Stomach (tissue), 9 donors: ENCODE data around the gene LARGE1. TPM values are rescaled to one million over a fixed set of nuclear protein-coding genes. Genes with fewer than 3 reads are reported as not detected.

ENCODE experiments used
- DNase-seq, 2 donors: peaks; one replicate each; pipeline versions ENCODE4 v3.0.0 to v3.0.0-alpha.2; 2013 to 2019
- H3K27ac ChIP-seq, 5 donors: fragments of 200-600 bp in 4 of 5; sonication (generic) in 4 of 5; one replicate each; pipeline ENCODE4 v1.5.1; 2013 to 2019; ENCODE audit warnings: mild to moderate bottlenecking in 1 of 5, moderate library complexity in 1 of 5
- H3K27me3 ChIP-seq, 3 donors: fragments of 200-600 bp; sonication (generic); one replicate each; pipeline ENCODE4 v1.5.1; 2017 to 2019; ENCODE audit warnings: mixed run types in 1 of 3
- H3K36me3 ChIP-seq, 4 donors: fragments of 200-600 bp; sonication (generic); 1 replicate in 3 of 4; 2 replicates in 1 of 4; pipeline ENCODE4 v1.5.1; 2016 to 2019
- H3K4me1 ChIP-seq, 4 donors: fragments of 200-600 bp; sonication (generic); one replicate each; pipeline ENCODE4 v1.5.1; 2016 to 2019
- H3K4me3 ChIP-seq, 4 donors: fragments of 200-600 bp; sonication (generic) in 3 of 4; one replicate each; pipeline ENCODE4 v1.5.1; 2016 to 2019; ENCODE audit warnings: mild to moderate bottlenecking in 1 of 4
- H3K9me3 ChIP-seq, 4 donors: fragments of 200-600 bp; sonication (generic); one replicate each; pipeline ENCODE4 v1.5.1; 2016 to 2019
- CTCF ChIP-seq, 7 experiments: fragments of 450-650 bp in 4 of 7; fragments of 200-600 bp in 3 of 7; sonication (generic) in 3 of 7; IDR thresholded peaks; one replicate each; pipeline ENCODE4 v1.5.1; 2016 to 2019; ENCODE audit warnings: antibody characterized with exemption in 7 of 7, control low read depth in 2 of 7, mild to moderate bottlenecking in 1 of 7
- EP300 ChIP-seq: sonication (generic); formaldehyde crosslinking; IDR thresholded peaks from one replicate; pipeline ENCODE4 v1.6.1; 2017; ENCODE audit warnings: antibody characterized with exemption
- POLR2A ChIP-seq, 4 donors: fragments of 450-650 bp; IDR thresholded peaks; one replicate each; pipeline ENCODE4 v1.6.1; 2016; ENCODE audit warnings: antibody characterized with exemption in 4 of 4, control low read depth in 2 of 4, mild to moderate bottlenecking in 1 of 4, moderate library complexity in 1 of 4
- POLR2AphosphoS5 ChIP-seq, 3 donors: sonication (generic); formaldehyde crosslinking; IDR thresholded peaks; one replicate each; pipeline ENCODE4 v1.6.1; 2016; ENCODE audit warnings: antibody characterized with exemption in 3 of 3
- WGBS, 5 donors: extraction: QIAGEN DNeasy Blood & Tissue Kit in 3 of 5; methylation state at CpG; one replicate each; pipeline versions ENCODE4 v1.1.5 to v1.1.7; 2013 to 2018; 5-methylcytosine and 5-hydroxymethylcytosine counted together
- intact Hi-C: fragments of 100-400 bp; cut with DNase I; formaldehyde crosslinking; loops from one replicate; pipeline ENCODE4 v1.15.1; 2023; ENCODE audit warnings: low total_unique reads
- polyA plus RNA-seq, 3 donors: library from polyadenylated mRNA; stranded (reverse); fragments of 200-250 nt; gene quantifications; one replicate each; pipeline ENCODE4 v1.2.3, GENCODE V29; 2013
- total RNA-seq, 5 donors: library from RNA; depleted of rRNA; stranded (reverse); fragments of >200 nt; gene quantifications; one replicate each; pipeline versions ENCODE4 v1.1.0 to v1.2.3, GENCODE V29; 2014 to 2016
- donor health status: healthy with polysubstance abuse.
- donor health status: Bipolar disorder and iron deficiency.
- donor health status: healthy.

The LARGE1 gene
- total and polyA plus RNA-seq, 8 donors = 3.5 to 110 (median 51.6) TPM

GRCh38 chr22:33455036-33455435 is 465.2 kb downstream of the LARGE1 start:
- Histone ChIP-seq H3K4me1 (peaks cover 0 to 13% (median 3%) of the 10 kb centered on the region in 4 donors), H3K4me3 (no peak overlapping the region), H3K36me3 (no peaks in the 10 kb centered on the region), H3K27ac (no peak overlapping the region), H3K9me3 (no peaks in the 10 kb centered on the region), H3K27me3 (no peaks in the 10 kb centered on the region)
- DNase-seq = no peak
- TF ChIP-seq CTCF (IDR thresholded peaks at IDR 0.05) (no peak), POLR2AphosphoS5 (IDR thresholded peaks at IDR 0.05) (no peak), POLR2A (IDR thresholded peaks at IDR 0.05) (no peak), EP300 (no peak)
- WGBS, 5 donors = 77 to 97% (median 84%) methylated on average over 1 of the region's 1 CpG
- intact Hi-C loops = no loop called here

- TF ChIP-seq POLR2A (IDR thresholded peaks at IDR 0.05) (no peak), CTCF (IDR thresholded peaks at IDR 0.05) (no peak)
- Histone ChIP-seq H3K4me1 (no peaks in the 10 kb centered on the region), H3K36me3 (no peaks in the 10 kb centered on the region), H3K4me3 (no peak overlapping the region), H3K27me3 (no peaks in the 10 kb centered on the region), H3K27ac (no peak overlapping the region), H3K9me3 (no peaks in the 10 kb centered on the region)
- no peak for DNase-seq
- WGBS, 5 donors = 58 to 72% (median 65%) methylated on average over 6 of the region's 6 CpGs
- intact Hi-C loops = no loop called here
These were observed 468.3 kb downstream of the LARGE1 start for GRCh38 chr22:33451866-33452469.

GRCh38 chr22:33450756-33451155 is 469.5 kb downstream of the LARGE1 start:
- Histone ChIP-seq H3K27me3 (no peaks in the 10 kb centered on the region), H3K9me3 (no peaks in the 10 kb centered on the region), H3K4me1 (no peaks in the 10 kb centered on the region), H3K36me3 (no peaks in the 10 kb centered on the region), H3K27ac (no peak overlapping the region), H3K4me3 (no peak overlapping the region)
- TF ChIP-seq POLR2AphosphoS5 (IDR thresholded peaks at IDR 0.05) = no peak
- TF ChIP-seq EP300 = no peak
- no peak for TF ChIP-seq POLR2A (IDR thresholded peaks at IDR 0.05)
- TF ChIP-seq CTCF (IDR thresholded peaks at IDR 0.05) = no peak
- DNase-seq = no peak
- intact Hi-C loops = no loop called here
- WGBS, 5 donors = 79 to 92% (median 81%) methylated on average over 6 of the region's 6 CpGs

- 83 to 94% (median 87%) methylated on average over 5 of the region's 5 CpGs for WGBS, 5 donors
- no peaks in the 10 kb centered on the region for H3K27me3 ChIP-seq
- no peak for DNase-seq
- H3K4me1 ChIP-seq = no peaks in the 10 kb centered on the region
- no peaks in the 10 kb centered on the region for H3K9me3 ChIP-seq
- TF ChIP-seq EP300 (no peak), CTCF (IDR thresholded peaks at IDR 0.05) (no peak), POLR2A (IDR thresholded peaks at IDR 0.05) (no peak), POLR2AphosphoS5 (IDR thresholded peaks at IDR 0.05) (no peak)
- no peak overlapping the region for H3K27ac ChIP-seq
- H3K36me3 ChIP-seq = no peaks in the 10 kb centered on the region
- H3K4me3 ChIP-seq = no peak overlapping the region
- intact Hi-C loops = no loop called here
These were observed 472.5 kb downstream of the LARGE1 start for GRCh38 chr22:33447733-33448132.
